ENCODE data around the gene ZNF865. TPM values are rescaled to one million over a fixed set of nuclear protein-coding genes. Genes with fewer than 3 reads are reported as not detected.

ZNF865 gene
- total and polyA plus RNA-seq, 2 of the 8 experiments (the other 6 are each of a cell fraction or from before 2014, with no cell fraction given): 3.5 to 13.6 TPM

- no peak within 1 kb of the TSS for H2AFZ ChIP-seq (ENCODE audit: low read length)
- TF ChIP-seq EGR1 (IDR thresholded peaks at IDR 0.05; ENCODE audit: borderline replicate concordance, low read depth, low read length): peak; percentile 74
- TF ChIP-seq JUND (IDR thresholded peaks at IDR 0.05; ENCODE audit: low read length): no peak
- TF ChIP-seq TAF7 (optimal IDR thresholded peaks at IDR 0.05; ENCODE audit: borderline replicate concordance, low read depth, low read length): no peak
- no peak for TF ChIP-seq SIRT6 (IDR thresholded peaks at IDR 0.05; ENCODE audit: low read length)
- no peak for TF ChIP-seq CEBPB (IDR thresholded peaks at IDR 0.05; ENCODE audit: low read depth, low read length)
- TF ChIP-seq KDM5A (IDR thresholded peaks at IDR 0.05; ENCODE audit: low read length): peak; percentile 53; the same call in 1 of the 2 replicates
- no peak for TF ChIP-seq ATF2 (IDR thresholded peaks at IDR 0.05; ENCODE audit: low read length)
- TF ChIP-seq EZH2 (IDR thresholded peaks at IDR 0.05; ENCODE audit: low read depth, low read length, severe bottlenecking): no peak
- no peak for TF ChIP-seq TCF12 (IDR thresholded peaks at IDR 0.05; ENCODE audit: low read depth, low read length)
- TF ChIP-seq SP4 (IDR thresholded peaks at IDR 0.05; ENCODE audit: low read length): no peak
- TF ChIP-seq SP2 (IDR thresholded peaks at IDR 0.05; ENCODE audit: low read length): no peak
These were observed 24.8 kb upstream of the ZNF865 start, which contains the start of gene ZNF579 for GRCh38 chr19:55580628-55581144. Gene ZNF579 (minus strand): TSS chr19:55580848. CDS start chr19:55579639, 1,209 bp downstream.

More at GRCh38 chr19:55580628-55581144, 24.8 kb upstream of the ZNF865 start, which contains the start of gene ZNF579:
- peak within 1 kb of the TSS; percentile 91 for H3K56ac ChIP-seq (replicated peaks; ENCODE audit: insufficient read length, low read depth, low read length)
- WGBS, 2 experiments (ENCODE audit: extremely low coverage in 1 of 2, insufficient coverage in 1 of 2, insufficient read length in 1 of 2, insufficient replicate concordance in 2 of 2, low coverage in 1 of 2, low lambda C conversion rate in 2 of 2, missing lambda C conversion rate in 1 of 2): 12% methylated on average over 4 of the region's 24 CpGs; no CpG with 5 or more reads in 1 of the 2 experiments
- H3K27me3 ChIP-seq (replicated peaks in 1 of 4; ENCODE audit: control insufficient read depth in 3 of 4, extremely low read depth in 1 of 4, insufficient read depth in 3 of 4, low read length in 3 of 4): no peaks in the 10 kb centered on the region
- peak within 1 kb of the TSS; percentile 97 for H4K8ac ChIP-seq (ENCODE audit: extremely low read depth, insufficient read depth, low read length)
- peaks cover 0 to 4% of the 10 kb centered on the region in 2 experiments for H4K20me1 ChIP-seq (replicated peaks in 1 of 2; ENCODE audit: control insufficient read depth in 1 of 2, insufficient read depth in 2 of 2, low read length in 2 of 2)
- peak within 1 kb of the TSS; percentile 100 for H4K5ac ChIP-seq (ENCODE audit: insufficient read length, low read depth, low read length)
- H3K18ac ChIP-seq (ENCODE audit: extremely low read depth, low read length): peak within 1 kb of the TSS; percentile 96
- no peak within 1 kb of the TSS; the same call in 1 of the 2 replicates for H2BK20ac ChIP-seq (ENCODE audit: low read length)
- H3K14ac ChIP-seq (ENCODE audit: insufficient read length): peak within 1 kb of the TSS; percentile 99
- H3K79me2 ChIP-seq (ENCODE audit: control insufficient read depth in 1 of 2, insufficient read depth in 2 of 2, low read length in 2 of 2): peaks cover 5 to 6% of the 10 kb centered on the region in 2 experiments; a peak in 3 of 4 replicates
- H2BK120ac ChIP-seq (replicated peaks; ENCODE audit: low read depth, low read length): peak within 1 kb of the TSS; percentile 78
- DNase-seq (ENCODE audit: low read depth in 1 of 2, low spot score in 2 of 2) (peak in 1 of 2 experiments; percentile 90), FAIRE-seq (no peak)
- H3K9ac ChIP-seq (replicated peaks in 1 of 4; ENCODE audit: extremely low read depth in 1 of 4, low read depth in 3 of 4, low read length in 3 of 4): peak within 1 kb of the TSS; percentile 70 to 80 (median 73)
- H3K79me1 ChIP-seq (ENCODE audit: low read depth, low read length): peaks cover 8% of the 10 kb centered on the region; the same call in 1 of the 2 replicates
- peak within 1 kb of the TSS; percentile 88; the same call in 1 of the 2 replicates for H2BK15ac ChIP-seq (ENCODE audit: low read length)
- peak within 1 kb of the TSS; percentile 81; the same call in 1 of the 2 replicates for H3K27ac ChIP-seq (ENCODE audit: low read depth, low read length)
- H4K91ac ChIP-seq (replicated peaks; ENCODE audit: insufficient read length, low read length): peak within 1 kb of the TSS; percentile 85
- peaks cover 0 to 2% (median 0%) of the 10 kb centered on the region in 4 experiments; a peak in 3 of 7 replicates for H3K4me1 ChIP-seq (replicated peaks in 1 of 4; ENCODE audit: control insufficient read depth in 3 of 4, insufficient read depth in 4 of 4, low read length in 3 of 4)
- peak within 1 kb of the TSS; percentile 80 for H3K4ac ChIP-seq (replicated peaks; ENCODE audit: insufficient read length, low read depth, low read length)
- peak within 1 kb of the TSS; percentile 74 to 99 for H3K4me2 ChIP-seq (ENCODE audit: insufficient read depth in 1 of 2, low read depth in 2 of 2, low read length in 2 of 2)
- H3K23me2 ChIP-seq (ENCODE audit: low read depth, low read length): peaks cover 9% of the 10 kb centered on the region; the same call in 1 of the 2 replicates
- no peak within 1 kb of the TSS for H2BK12ac ChIP-seq (ENCODE audit: low read depth, low read length)
- H2BK5ac ChIP-seq (ENCODE audit: low read depth, low read length): peak within 1 kb of the TSS; percentile 92; the same call in 1 of the 2 replicates
- H3K23ac ChIP-seq (ENCODE audit: insufficient read length): no peak within 1 kb of the TSS
- CTCF ChIA-PET (ENCODE audit: partially characterized antibody): interaction anchor here (1.1 to 1.4 kb wide), 3 partner anchors 24 to 114 kb away, joined by 3 to 4 read pairs (median 3); no protein-coding TSS in a partner anchor
- peaks cover 7 to 23% (median 9%) of the 10 kb centered on the region in 4 experiments; a peak in 7 of 8 replicates for H3K36me3 ChIP-seq (ENCODE audit: control insufficient read depth in 2 of 4, insufficient read depth in 4 of 4, low read length in 3 of 4)
- peak within 1 kb of the TSS; percentile 75; the same call in 1 of the 2 replicates for H2AK5ac ChIP-seq (ENCODE audit: low read depth, low read length)
- no peaks in the 10 kb centered on the region for H3K9me3 ChIP-seq (ENCODE audit: insufficient read depth in 2 of 2, low read depth in 1 of 2, low read length in 1 of 2)
- H3K4me3 ChIP-seq (ENCODE audit: extremely low read depth in 1 of 4, insufficient read depth in 2 of 4, low read depth in 3 of 4, low read length in 4 of 4): peak within 1 kb of the TSS; percentile 73 to 92 (median 74)
- POLR2A ChIA-PET (ENCODE audit: partially characterized antibody): interaction anchor here (0.6 to 2.7 kb wide), 13 partner anchors 9 to 301 kb away, joined by 3 to 27 read pairs (median 3); partner anchors contain the start of genes FIZ1, HSPBP1 and ZNF865

Data from H1 (cell line).